Stimulated activated CD8-positive, alpha-beta memory T cell treated with anti-CD3 and anti-CD28 coated beads, Interleukin-7, amount 100 ng/mL, for 4 hours (primary cell): Measurements from ENCODE around the gene CNTN4.
"Not testable (repeated sequence)": the region's sequence is repeated elsewhere in the genome, so short reads cannot be mapped to it uniquely, and the experiment has no call there.

ENCODE experiments used
- DNase-seq, 2 donors: peaks; one replicate each; pipeline ENCODE4 v3.0.0-alpha.2; 2020; ENCODE audit warnings: low read depth in 2 of 2

Gene CNTN4

DNA sequence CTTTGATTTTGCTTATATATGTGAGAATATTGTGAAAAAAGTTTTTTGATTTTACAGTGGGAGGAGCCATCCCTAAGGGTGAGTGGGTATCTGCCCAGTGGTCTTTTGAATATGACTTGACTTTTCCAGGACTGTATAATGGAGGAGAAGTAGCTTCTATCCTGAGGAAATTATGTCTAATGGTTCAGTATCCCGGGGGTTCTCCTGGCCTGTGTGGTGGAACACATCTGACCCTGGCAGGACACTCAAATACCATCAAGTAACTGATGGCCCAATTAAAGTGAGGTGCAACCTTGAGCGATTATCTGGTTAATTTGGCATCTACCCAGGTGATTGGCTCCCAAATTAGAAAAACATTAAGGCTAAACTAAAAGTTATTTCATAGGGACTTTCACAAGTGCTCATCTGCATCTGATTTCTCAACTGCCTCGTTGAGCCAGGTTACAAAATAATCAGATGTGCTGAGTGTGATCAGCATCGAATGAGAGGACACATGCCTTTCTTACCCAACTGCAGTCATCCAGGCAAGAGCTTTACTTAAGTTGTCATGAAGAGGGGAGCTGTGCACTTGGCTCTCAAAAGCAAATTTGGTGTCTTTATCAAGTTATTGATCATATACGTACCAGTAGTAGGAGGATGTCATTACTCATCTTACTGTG is 810.2 kb downstream of the CNTN4 start:
- no peak for DNase-seq

DNA sequence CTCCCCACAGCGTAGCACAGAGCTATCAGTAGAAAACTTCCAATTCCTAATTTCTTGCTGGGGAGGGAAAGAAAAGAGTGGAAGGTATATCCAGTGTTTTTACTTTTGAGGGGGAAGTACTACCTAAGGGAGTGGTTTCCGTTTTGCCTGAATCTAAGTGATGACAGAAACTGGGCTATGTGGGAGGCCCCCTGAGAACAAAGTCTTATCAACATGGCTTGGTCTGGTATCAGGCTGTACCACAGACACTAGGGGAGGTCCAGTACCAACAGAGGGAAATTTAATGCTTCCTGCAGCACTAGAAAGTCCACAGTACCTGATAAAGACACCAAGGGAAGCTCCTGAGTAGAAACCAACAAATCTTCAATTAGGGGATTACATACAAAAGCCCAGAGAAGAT is 812.3 kb downstream of the CNTN4 start:
- no peak for DNase-seq

GRCh38 chr3:2915826-2916225 is 817.2 kb downstream of the CNTN4 start:
- DNase-seq, result no peak

- not testable (repeated sequence) for DNase-seq
Observed at GRCh38 chr3:2916640-2917039, 818.0 kb downstream of the CNTN4 start.

DNA sequence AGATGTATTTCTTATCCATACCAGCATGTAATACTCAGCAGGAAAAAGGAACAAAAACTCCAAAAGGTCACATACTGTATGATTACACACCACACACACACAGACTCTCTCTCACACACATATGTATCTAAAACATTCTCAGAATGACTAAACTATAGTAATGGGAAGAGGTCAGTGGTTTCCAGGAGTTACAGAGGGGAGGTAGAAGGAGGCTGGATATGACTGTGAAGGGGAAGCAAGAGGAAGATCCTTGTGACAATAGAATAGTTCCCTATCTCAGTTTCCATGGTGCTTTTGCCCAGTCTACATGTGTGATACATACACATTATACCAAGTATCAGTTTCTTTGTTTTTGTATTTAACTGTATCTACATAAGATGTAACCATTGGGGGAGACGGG is 821.4 kb downstream of the CNTN4 start:
- no peak for DNase-seq

- no peak for DNase-seq
Observed at GRCh38 chr3:2921452-2921851, 822.8 kb downstream of the CNTN4 start.

GRCh38 chr3:2921903-2922302 is 823.2 kb downstream of the CNTN4 start:
- no peak for DNase-seq

- no peak for DNase-seq
Observed at GRCh38 chr3:2923390-2923789, 824.7 kb downstream of the CNTN4 start.

DNA sequence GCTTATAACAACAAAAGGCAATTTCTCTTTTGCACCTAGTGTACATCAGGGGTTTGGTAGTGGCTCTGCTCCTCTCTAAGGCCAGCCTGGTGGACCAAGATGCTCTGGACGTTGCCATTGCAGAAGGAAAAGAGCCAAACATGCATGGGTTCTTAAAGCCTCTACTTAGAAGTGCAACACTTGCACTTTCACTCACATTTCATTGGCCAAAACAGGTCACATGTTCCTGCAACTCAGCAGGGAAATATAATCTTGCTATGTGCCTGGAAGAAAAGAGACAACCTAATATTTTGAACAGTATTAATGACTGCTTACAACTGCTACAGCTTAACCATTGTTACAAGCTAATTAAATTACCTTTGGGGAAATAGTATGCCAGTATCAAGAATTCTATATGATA is 828.6 kb downstream of the CNTN4 start:
- DNase-seq, result no peak

GRCh38 chr3:2929574-2929973 is 830.9 kb downstream of the CNTN4 start:
- DNase-seq, result no peak

- no peak for DNase-seq
Observed at GRCh38 chr3:2931265-2931664, 832.6 kb downstream of the CNTN4 start.

- no peak for DNase-seq
Observed at GRCh38 chr3:2934541-2934940, 835.9 kb downstream of the CNTN4 start.

- DNase-seq, result no peak
Observed at GRCh38 chr3:2937055-2937454, 838.4 kb downstream of the CNTN4 start.

DNA sequence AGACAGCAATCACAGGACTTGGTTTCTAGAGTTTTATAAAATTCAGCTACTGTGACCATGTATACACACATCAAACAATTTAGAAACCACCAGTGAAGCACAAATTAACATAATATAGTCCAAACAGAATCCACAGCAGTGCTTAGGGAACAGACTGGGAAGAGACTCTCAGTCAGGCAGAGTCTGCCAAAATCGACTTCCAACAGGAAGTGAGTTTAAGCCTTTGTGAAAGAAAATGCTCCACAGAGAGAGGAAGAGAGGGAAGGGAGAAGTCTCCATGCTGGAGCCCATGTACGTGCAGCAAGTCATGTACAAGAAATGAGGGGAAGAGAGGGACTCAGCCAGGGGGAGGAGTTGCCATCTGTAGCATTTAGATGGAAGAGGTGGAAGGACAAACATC is 838.9 kb downstream of the CNTN4 start:
- DNase-seq, result no peak

GRCh38 chr3:2938711-2939110 is 840.0 kb downstream of the CNTN4 start:
- no peak for DNase-seq

GRCh38 chr3:2940062-2940461 is 841.4 kb downstream of the CNTN4 start:
- DNase-seq, result no peak

GRCh38 chr3:2944628-2945027 is 846.0 kb downstream of the CNTN4 start:
- no peak for DNase-seq

GRCh38 chr3:2945121-2945520 is 846.5 kb downstream of the CNTN4 start:
- DNase-seq, result no peak

- no peak for DNase-seq
Observed at GRCh38 chr3:2947536-2947935, 848.9 kb downstream of the CNTN4 start.

- no peak for DNase-seq
Observed at GRCh38 chr3:2948882-2949281, 850.2 kb downstream of the CNTN4 start.

- DNase-seq, result no peak
Observed at GRCh38 chr3:2950159-2950558, 851.5 kb downstream of the CNTN4 start.

DNA sequence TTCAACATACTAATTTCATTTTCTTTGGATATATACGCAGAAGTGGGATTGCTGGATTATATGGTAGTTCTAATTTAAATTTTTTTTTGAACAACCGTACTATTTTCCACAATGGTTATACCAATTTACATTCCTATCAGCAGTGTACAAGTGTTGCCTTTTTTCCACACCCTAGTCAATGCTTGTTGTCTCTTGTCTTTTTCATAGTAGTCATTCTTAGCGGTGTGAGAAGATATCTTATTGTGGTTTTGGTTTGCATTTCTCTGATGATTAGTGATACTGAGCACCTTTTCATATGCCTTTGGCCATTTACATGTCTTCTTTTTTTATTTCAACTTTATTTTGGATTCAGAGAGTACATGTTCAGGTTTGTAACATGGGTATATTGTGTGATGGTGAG is 858.4 kb downstream of the CNTN4 start:
- DNase-seq, result no peak

GRCh38 chr3:2958551-2958950 is 859.9 kb downstream of the CNTN4 start:
- no peak for DNase-seq

- DNase-seq, result no peak
Observed at GRCh38 chr3:2961576-2961975, 862.9 kb downstream of the CNTN4 start.
